HCT116 (cell line): ENCODE data around the gene TNS3. TPM values are rescaled to one million over a fixed set of nuclear protein-coding genes. Genes with fewer than 3 reads are reported as not detected.

ENCODE experiments used
- ATAC-seq: fragments of 200-7000 bp; cut with Tn5 transposase; 2 replicates; pipeline ENCODE4 v1.9.1; 2020; ENCODE audit warnings: mild to moderate bottlenecking, moderate library complexity
- BruUV-seq: library from RNA; stranded (reverse); fragments of 400-500 nt; replicated peaks from 2 replicates; lab custom pipeline; 2021; lab: Mats Ljungman, UMichigan
- CTCF ChIA-PET: fragments of 300-600 bp; sonication (Branson Sonifier 250); formaldehyde crosslinking; loops from one replicate; lab custom pipeline; 2021; ENCODE audit warnings: antibody characterized with exemption; lab: Charles Lee
- POLR2A ChIA-PET: fragments of 300-600, 350-600 bp; sonication (Branson Sonifier 250); formaldehyde crosslinking; loops from one replicate; lab custom pipeline; 2021; ENCODE audit warnings: antibody characterized with exemption; lab: Charles Lee
- RAD21 ChIA-PET, 2 experiments: fragments of 300-600 bp; sonication (Branson Sonifier 250); formaldehyde crosslinking; loops; one replicate each; lab custom pipeline; 2023; ENCODE audit warnings: low total read pairs in 2 of 2; ENCODE audit not compliant: uncharacterized antibody in 2 of 2, unreplicated experiment in 2 of 2, low non-redundant PET in 1 of 2; lab: Charles Lee
- DNase-seq: peaks from one replicate; pipeline ENCODE4 v3.0.0-alpha.2; 2010; ENCODE audit warnings: low read depth, low spot score
- H2AFZ ChIP-seq: fragments of 200-600 bp; shearing (Covaris generic), sonication (generic); 2 replicates; pipeline ENCODE4 v1.6.1; 2017; ENCODE audit warnings: low read depth, mixed run types, mixed read lengths, antibody characterized with exemption, low read length; ENCODE audit not compliant: poor library complexity, severe bottlenecking
- H3K27ac ChIP-seq: 2 replicates; pipeline ENCODE4 v1.5.1; 2012; ENCODE audit warnings: low read depth, low read length
- H3K27me3 ChIP-seq: fragments of 200-600 bp; sonication (generic); 2 replicates; pipeline ENCODE4 v1.6.1; 2016; ENCODE audit warnings: mixed run types, low read length, mixed read lengths; ENCODE audit not compliant: insufficient read depth
- H3K36me3 ChIP-seq, 2 experiments: fragments of 200-500 bp in 1 of 2; fragments of 200-600 bp in 1 of 2; sonication (Bioruptor generic) in 1 of 2; sonication (generic) in 1 of 2; 2 replicates each; pipeline versions ENCODE4 v1.5.1 to v1.6.1; 2014 to 2016; ENCODE audit warnings: low read length in 2 of 2, inconsistent platforms in 1 of 2, mixed read lengths in 1 of 2, mixed run types in 1 of 2; ENCODE audit not compliant: insufficient read depth in 2 of 2, control insufficient read depth in 1 of 2
- H3K4me1 ChIP-seq, 2 experiments: fragments of 200-600 bp in 1 of 2; sonication (generic) in 1 of 2; 2 replicates each; pipeline versions ENCODE4 v1.5.1 to v1.6.1; 2012 to 2017; ENCODE audit warnings: low read length in 2 of 2, inconsistent platforms in 1 of 2, mild to moderate bottlenecking in 1 of 2, mixed read lengths in 1 of 2, mixed run types in 1 of 2, moderate library complexity in 1 of 2; ENCODE audit not compliant: insufficient read depth in 2 of 2, control insufficient read depth in 1 of 2
- H3K4me2 ChIP-seq: fragments of 200-600 bp; sonication (generic); 2 replicates; pipeline ENCODE4 v1.6.1; 2017; ENCODE audit warnings: mixed run types, low read length, mixed read lengths
- H3K4me3 ChIP-seq, 2 experiments: fragments of 200-600 bp in 1 of 2; sonication (generic) in 1 of 2; replicated peaks in 1 of 2; 2 replicates each; pipeline ENCODE4 v1.5.1; 2011 to 2016; ENCODE audit warnings: low read length in 2 of 2, control low read depth in 1 of 2, low read depth in 1 of 2, mild to moderate bottlenecking in 1 of 2, mixed read lengths in 1 of 2, mixed run types in 1 of 2
- H3K79me2 ChIP-seq: fragments of 200-600 bp; sonication (generic); 2 replicates; pipeline ENCODE4 v1.6.1; 2017; ENCODE audit warnings: mild to moderate bottlenecking, mixed run types, low read length, moderate library complexity, mixed read lengths; ENCODE audit not compliant: insufficient read depth
- H3K9ac ChIP-seq: fragments of 200-600 bp; sonication (generic); 2 replicates; pipeline ENCODE4 v1.6.1; 2016; ENCODE audit warnings: low read length, mixed read lengths
- H3K9me2 ChIP-seq: fragments of 200-600 bp; sonication (generic), shearing (Covaris generic); 2 replicates; pipeline ENCODE4 v1.6.1; 2017; ENCODE audit warnings: mixed run types, mild to moderate bottlenecking, moderate library complexity; ENCODE audit not compliant: insufficient read depth
- H3K9me3 ChIP-seq, 2 experiments: fragments of 200-500 bp in 1 of 2; fragments of 200-600 bp in 1 of 2; sonication (Bioruptor generic) in 1 of 2; sonication (generic) in 1 of 2; 2 replicates each; pipeline ENCODE4 v1.6.1; 2014 to 2017; ENCODE audit warnings: low read length in 2 of 2, mixed read lengths in 2 of 2, inconsistent platforms in 1 of 2, low read depth in 1 of 2, mild to moderate bottlenecking in 1 of 2, mixed run types in 1 of 2, moderate library complexity in 1 of 2; ENCODE audit not compliant: control insufficient read depth in 1 of 2, insufficient read depth in 1 of 2
- H4K20me1 ChIP-seq: fragments of 200-600 bp; sonication (generic), shearing (Covaris generic); 2 replicates; pipeline ENCODE4 v1.6.1; 2017; ENCODE audit warnings: mixed run types, mild to moderate bottlenecking, moderate library complexity; ENCODE audit not compliant: insufficient read depth
- CBX3 ChIP-seq: IDR thresholded peaks from 2 replicates; pipeline ENCODE4 v1.6.1; 2012; ENCODE audit warnings: low read depth
- CEBPB ChIP-seq: IDR thresholded peaks from 2 replicates; pipeline ENCODE4 v1.6.1; 2012; ENCODE audit warnings: low read depth
- EGR1 ChIP-seq: IDR thresholded peaks from 2 replicates; pipeline ENCODE4 v1.6.1; 2012; ENCODE audit warnings: low read depth
- ELF1 ChIP-seq: IDR thresholded peaks from 2 replicates; pipeline ENCODE4 v1.6.1; 2012; ENCODE audit warnings: low read depth, borderline replicate concordance
- EZH2 ChIP-seq: fragments of 200-600 bp; sonication (generic); IDR thresholded peaks from 2 replicates; pipeline ENCODE4 v1.6.1; 2017; ENCODE audit warnings: antibody characterized with exemption, mixed run types
- EZH2phosphoT487 ChIP-seq: fragments of 200-600 bp; IDR thresholded peaks from 2 replicates; pipeline ENCODE4 v1.6.1; 2018; ENCODE audit warnings: antibody characterized with exemption, borderline replicate concordance
- FOSL1 ChIP-seq: IDR thresholded peaks from 2 replicates; pipeline ENCODE4 v1.6.1; 2012; ENCODE audit warnings: low read depth
- JUND ChIP-seq: IDR thresholded peaks from 2 replicates; pipeline ENCODE4 v1.6.1; 2012
- POLR2A ChIP-seq: IDR thresholded peaks from 2 replicates; pipeline ENCODE4 v1.7.0; 2011; ENCODE audit warnings: borderline replicate concordance; ENCODE audit not compliant: insufficient read depth, insufficient read length; ENCODE audit errors: extremely low read depth
- POLR2AphosphoS5 ChIP-seq: IDR thresholded peaks from 2 replicates; pipeline ENCODE4 v1.6.1; 2011; ENCODE audit warnings: mild to moderate bottlenecking, low read depth, low read length, moderate library complexity
- RAD21 ChIP-seq: IDR thresholded peaks from 2 replicates; pipeline ENCODE4 v1.6.1; 2012; ENCODE audit warnings: low read depth, mild to moderate bottlenecking
- SIN3A ChIP-seq: IDR thresholded peaks from 2 replicates; pipeline ENCODE4 v1.6.1; 2012; ENCODE audit warnings: low read depth
- SP1 ChIP-seq: IDR thresholded peaks from 2 replicates; pipeline ENCODE4 v1.6.1; 2012; ENCODE audit warnings: low read depth
- YY1 ChIP-seq: IDR thresholded peaks from 2 replicates; pipeline ENCODE4 v1.6.1; 2011; ENCODE audit warnings: low read length, low read depth, moderate library complexity, mild to moderate bottlenecking; ENCODE audit not compliant: insufficient replicate concordance; ENCODE audit errors: extremely low read depth
- intact Hi-C: fragments of 100-400 bp; cut with micrococcal nuclease; formaldehyde crosslinking; loops from 2 replicates; pipeline ENCODE4 v1.10.0; 2022
- total RNA-seq: library from RNA; stranded (reverse); gene quantifications from one replicate; pipeline ENCODE4 v1.2.1, GENCODE V29; 2021; ENCODE audit not compliant: unreplicated experiment
- TF ChIP-seq, protein P1 (sequence below): IDR thresholded peaks from 2 replicates; pipeline ENCODE4 v1.6.1; 2012
- TF ChIP-seq, protein P2 (sequence below), 3 experiments: fragments of 200-600 bp in 1 of 3; sonication (generic) in 1 of 3; IDR thresholded peaks in 2 of 3; conservative IDR thresholded peaks in 1 of 3; 2 replicates each; pipeline ENCODE4 v1.5.1; 2012 to 2017; ENCODE audit warnings: low read depth in 2 of 3, low read length in 2 of 3, antibody characterized with exemption in 1 of 3, borderline replicate concordance in 1 of 3, control low read depth in 1 of 3, mild to moderate bottlenecking in 1 of 3, mixed read lengths in 1 of 3, mixed run types in 1 of 3, moderate library complexity in 1 of 3; ENCODE audit not compliant: insufficient read depth in 1 of 3
- TF ChIP-seq, protein P3 (sequence below): IDR thresholded peaks from 2 replicates; pipeline ENCODE4 v1.6.1; 2012

The TNS3 gene
- total RNA-seq, 1 experiment from 2014 or later = 9.1 TPM

DNA sequence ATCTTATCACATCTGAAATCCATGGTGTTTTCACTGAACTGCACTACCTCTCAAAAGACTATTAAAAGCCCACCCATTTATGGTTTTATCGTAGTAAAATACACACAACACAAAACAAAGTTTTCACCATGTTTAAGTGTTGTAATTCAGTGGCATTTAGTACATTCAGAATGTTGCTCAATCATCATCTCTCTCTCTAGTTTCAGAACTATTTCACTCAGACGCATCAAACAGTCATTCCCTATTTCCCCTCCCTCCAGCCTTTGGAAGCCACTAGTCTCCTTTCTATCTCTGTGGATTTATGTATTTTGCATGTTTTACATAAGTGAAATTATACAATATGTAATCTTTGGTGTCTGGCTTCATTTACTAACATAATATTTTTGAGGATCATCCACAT, 332.6 kb downstream of the TNS3 start:
- no peak overlapping the region for H3K9ac ChIP-seq
- no peak overlapping the region for H3K27ac ChIP-seq
- intact Hi-C loops = no loop called here
- H3K4me3 ChIP-seq = no peak overlapping the region
- H3K79me2 ChIP-seq = no peaks in the 10 kb centered on the region
- RAD21 ChIA-PET = no interaction called here
- DNase-seq = no peak
- CTCF ChIA-PET = no interaction called here
- H3K4me1 ChIP-seq = peaks cover 8 to 11% of the 10 kb centered on the region in 2 experiments
- H3K9me3 ChIP-seq = no peaks in the 10 kb centered on the region
- no TSS peak for BruUV-seq
- no peaks in the 10 kb centered on the region for H3K36me3 ChIP-seq
- no peak for TF ChIP-seq RAD21
- TF ChIP-seq, protein P1, sequence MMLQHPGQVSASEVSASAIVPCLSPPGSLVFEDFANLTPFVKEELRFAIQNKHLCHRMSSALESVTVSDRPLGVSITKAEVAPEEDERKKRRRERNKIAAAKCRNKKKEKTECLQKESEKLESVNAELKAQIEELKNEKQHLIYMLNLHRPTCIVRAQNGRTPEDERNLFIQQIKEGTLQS = no peak
- TF ChIP-seq, protein P2, sequence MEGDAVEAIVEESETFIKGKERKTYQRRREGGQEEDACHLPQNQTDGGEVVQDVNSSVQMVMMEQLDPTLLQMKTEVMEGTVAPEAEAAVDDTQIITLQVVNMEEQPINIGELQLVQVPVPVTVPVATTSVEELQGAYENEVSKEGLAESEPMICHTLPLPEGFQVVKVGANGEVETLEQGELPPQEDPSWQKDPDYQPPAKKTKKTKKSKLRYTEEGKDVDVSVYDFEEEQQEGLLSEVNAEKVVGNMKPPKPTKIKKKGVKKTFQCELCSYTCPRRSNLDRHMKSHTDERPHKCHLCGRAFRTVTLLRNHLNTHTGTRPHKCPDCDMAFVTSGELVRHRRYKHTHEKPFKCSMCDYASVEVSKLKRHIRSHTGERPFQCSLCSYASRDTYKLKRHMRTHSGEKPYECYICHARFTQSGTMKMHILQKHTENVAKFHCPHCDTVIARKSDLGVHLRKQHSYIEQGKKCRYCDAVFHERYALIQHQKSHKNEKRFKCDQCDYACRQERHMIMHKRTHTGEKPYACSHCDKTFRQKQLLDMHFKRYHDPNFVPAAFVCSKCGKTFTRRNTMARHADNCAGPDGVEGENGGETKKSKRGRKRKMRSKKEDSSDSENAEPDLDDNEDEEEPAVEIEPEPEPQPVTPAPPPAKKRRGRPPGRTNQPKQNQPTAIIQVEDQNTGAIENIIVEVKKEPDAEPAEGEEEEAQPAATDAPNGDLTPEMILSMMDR (IDR thresholded peaks at IDR 0.05 in 2 of 3, conservative IDR thresholded peaks at IDR 0.05 in 1 of 3; ENCODE audit: borderline replicate concordance in 1 of 3, insufficient read depth in 1 of 3, low read depth in 2 of 3, low read length in 2 of 3) = no peak
- no peak for TF ChIP-seq EZH2
- TF ChIP-seq SP1 = no peak
- no peak for TF ChIP-seq JUND
- H3K4me2 ChIP-seq = no peak overlapping the region
- no peaks in the 10 kb centered on the region for H4K20me1 ChIP-seq
- no peaks in the 10 kb centered on the region for H3K27me3 ChIP-seq
- ATAC-seq = no peak
- POLR2A ChIA-PET = no interaction called here
- no peak overlapping the region for H2AFZ ChIP-seq
- H3K9me2 ChIP-seq = no peaks in the 10 kb centered on the region

DNA sequence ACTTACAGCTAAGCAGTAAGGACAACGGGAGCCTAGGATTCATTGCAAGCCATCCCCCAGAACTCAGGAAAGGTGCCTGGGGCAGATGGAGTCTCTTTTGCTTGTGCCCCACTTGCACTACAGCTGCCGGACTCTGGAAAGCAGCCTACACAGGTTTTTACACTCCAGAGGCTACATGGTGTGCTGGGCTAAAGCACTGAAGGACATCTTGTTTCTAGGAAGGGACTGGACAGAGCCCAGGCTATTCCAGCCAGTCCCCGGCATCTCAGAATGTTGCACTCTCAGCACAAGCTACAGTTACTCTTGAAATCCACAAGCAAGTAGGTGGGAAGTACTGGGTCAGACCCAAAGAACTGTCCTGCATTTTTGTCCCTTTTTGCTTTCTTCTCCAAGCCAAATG, 333.1 kb downstream of the TNS3 start:
- no peaks in the 10 kb centered on the region for H3K9me3 ChIP-seq
- ChIA-PET RAD21 (no interaction called here), POLR2A (no interaction called here), CTCF (no interaction called here)
- no peak overlapping the region for H3K4me2 ChIP-seq
- no peaks in the 10 kb centered on the region for H3K27me3 ChIP-seq
- H3K9ac ChIP-seq = no peak overlapping the region
- H4K20me1 ChIP-seq = no peaks in the 10 kb centered on the region
- no peak for DNase-seq
- H3K79me2 ChIP-seq = no peaks in the 10 kb centered on the region
- no peak overlapping the region for H3K4me3 ChIP-seq
- intact Hi-C loops = no loop called here
- H3K36me3 ChIP-seq = no peaks in the 10 kb centered on the region
- peaks cover 7% of the 10 kb centered on the region in 2 experiments for H3K4me1 ChIP-seq
- BruUV-seq = no TSS peak
- ATAC-seq = no peak
- TF ChIP-seq, protein P3, sequence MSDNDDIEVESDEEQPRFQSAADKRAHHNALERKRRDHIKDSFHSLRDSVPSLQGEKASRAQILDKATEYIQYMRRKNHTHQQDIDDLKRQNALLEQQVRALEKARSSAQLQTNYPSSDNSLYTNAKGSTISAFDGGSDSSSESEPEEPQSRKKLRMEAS = no peak
- no peak for TF ChIP-seq ELF1
- TF ChIP-seq FOSL1 = no peak
- TF ChIP-seq, protein P2 (IDR thresholded peaks at IDR 0.05 in 2 of 3, conservative IDR thresholded peaks at IDR 0.05 in 1 of 3; ENCODE audit: borderline replicate concordance in 1 of 3, insufficient read depth in 1 of 3, low read depth in 2 of 3, low read length in 2 of 3) = no peak
- TF ChIP-seq RAD21 = no peak
- no peak for TF ChIP-seq CBX3
- no peak for TF ChIP-seq EGR1
- TF ChIP-seq SIN3A = no peak
- TF ChIP-seq POLR2A = no peak
- TF ChIP-seq POLR2AphosphoS5 = no peak
- no peak for TF ChIP-seq EZH2phosphoT487
- TF ChIP-seq, protein P1 = no peak
- TF ChIP-seq YY1 = no peak
- no peak for TF ChIP-seq JUND
- no peak for TF ChIP-seq CEBPB
- H3K27ac ChIP-seq = no peak overlapping the region
- H2AFZ ChIP-seq = no peak overlapping the region
- no peaks in the 10 kb centered on the region for H3K9me2 ChIP-seq
